PC-9 (cell line): ENCODE data around the gene TRMT13.

Experiments
- CTCF ChIP-seq: fragments of 200-600 bp; sonication (generic); conservative IDR thresholded peaks from 2 replicates; pipeline ENCODE4 v1.6.1; 2017; ENCODE audit warnings: mixed run types, antibody characterized with exemption, mild to moderate bottlenecking, moderate library complexity
- EZH2 ChIP-seq: fragments of 200-600 bp; sonication (generic); IDR thresholded peaks from 2 replicates; pipeline ENCODE4 v1.8.0; 2017; ENCODE audit warnings: antibody characterized with exemption, low read depth

GRCh38 chr1:100162881-100163280, 29.9 kb downstream of the TRMT13 start:
- TF ChIP-seq CTCF (no peak), EZH2 (no peak)
